HT-29 (cell line): Measurements from ENCODE around the gene FGFBP3. TPM values are rescaled to one million over a fixed set of nuclear protein-coding genes. Genes with fewer than 3 reads are reported as not detected.

Experiments
- DNase-seq: peaks from one replicate; pipeline ENCODE4 v3.0.0-alpha.2; 2015; ENCODE audit warnings: low spot score
- small RNA-seq: library from RNA; depleted of rRNA; stranded (forward); fragments of <200 nt; gene quantifications from one replicate; pipeline ENCODE3, GENCODE V24; 2014
- total RNA-seq: library from RNA; depleted of rRNA; stranded (reverse); fragments of >200 nt; shearing (Covaris generic); gene quantifications from 2 replicates; pipeline ENCODE4 v1.2.3, GENCODE V29; 2014; rRNA removed

The FGFBP3 gene
- total RNA-seq, 1 experiment from 2014 or later = 0.92 TPM

DNA sequence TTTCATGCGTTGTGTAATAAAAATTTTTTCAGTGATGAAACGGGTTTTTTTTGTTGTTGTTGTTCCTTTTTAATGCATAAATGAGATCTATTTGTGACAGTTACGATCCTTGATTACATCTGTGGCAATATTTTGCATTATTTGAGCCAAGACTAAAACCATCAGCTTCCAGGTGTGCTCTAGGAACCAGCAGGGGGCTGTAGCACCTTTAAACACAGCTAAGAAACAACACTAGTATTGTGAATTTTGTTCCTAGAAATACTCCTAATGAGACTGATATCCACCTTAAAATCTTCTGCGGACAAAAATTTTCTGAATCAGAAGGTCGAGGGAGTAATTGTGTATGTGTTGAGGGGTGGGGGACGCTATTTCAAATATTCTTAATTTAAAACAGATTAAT lies 52.6 kb downstream of the FGFBP3 start:
- peak; percentile 47 for DNase-seq

Small RNA genes within 50 kb of the gene (small RNA-seq; reads per million reads assigned to genes)
- not detected for gene AL359198.2

Other genes with a start within 250 kb of the FGFBP3 start
- 14.0 and 15.5 TPM in 2 replicates for gene TNKS2, start 111.1 kb downstream of the FGFBP3 start, total RNA-seq
- gene BTAF1, start 14.3 kb upstream of the FGFBP3 start, total RNA-seq = 19.3 and 23.2 TPM in 2 replicates